H1 (cell line): ENCODE measurements around the gene ANO6.

Experiments
- YY1 ChIP-seq: IDR thresholded peaks from 2 replicates; pipeline ENCODE4 v1.6.1; 2011; ENCODE audit warnings: low read depth, mild to moderate bottlenecking, low read length
- ZNF274 ChIP-seq: IDR thresholded peaks from 2 replicates; pipeline ENCODE4 v1.7.0; 2012; ENCODE audit warnings: low read length, borderline replicate concordance; ENCODE audit errors: extremely low read depth
- TF ChIP-seq, protein P1 (sequence below), 3 experiments: IDR thresholded peaks; 1 replicate in 2 of 3; 2 replicates in 1 of 3; pipeline versions ENCODE4 v1.5.1 to v1.6.1; 2011; ENCODE audit warnings: low read length in 3 of 3, mild to moderate bottlenecking in 3 of 3, inconsistent platforms in 2 of 3, low read depth in 1 of 3, moderate library complexity in 1 of 3; ENCODE audit not compliant: insufficient read depth in 1 of 3; ENCODE audit errors: control extremely low read depth in 1 of 3

DNA sequence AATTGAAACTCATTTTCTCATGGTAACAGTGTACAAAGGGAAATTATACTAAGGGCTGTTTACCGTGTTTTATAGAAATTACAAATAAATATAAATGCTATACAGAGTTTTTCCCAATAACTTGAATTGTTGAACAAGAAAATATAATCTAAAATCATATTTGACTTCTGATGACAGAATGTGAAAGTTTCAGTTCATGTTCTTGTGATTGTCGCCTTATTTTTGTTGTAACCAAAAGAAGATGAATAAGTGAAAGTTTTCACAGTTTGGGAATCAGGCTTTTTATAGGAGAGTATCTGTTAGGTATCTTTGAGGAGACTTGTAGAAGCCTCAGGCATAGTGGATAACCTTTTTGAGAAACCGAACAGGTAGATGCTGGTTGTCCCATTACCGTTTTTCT, 28.1 kb downstream of the ANO6 start:
- TF ChIP-seq, protein P1, sequence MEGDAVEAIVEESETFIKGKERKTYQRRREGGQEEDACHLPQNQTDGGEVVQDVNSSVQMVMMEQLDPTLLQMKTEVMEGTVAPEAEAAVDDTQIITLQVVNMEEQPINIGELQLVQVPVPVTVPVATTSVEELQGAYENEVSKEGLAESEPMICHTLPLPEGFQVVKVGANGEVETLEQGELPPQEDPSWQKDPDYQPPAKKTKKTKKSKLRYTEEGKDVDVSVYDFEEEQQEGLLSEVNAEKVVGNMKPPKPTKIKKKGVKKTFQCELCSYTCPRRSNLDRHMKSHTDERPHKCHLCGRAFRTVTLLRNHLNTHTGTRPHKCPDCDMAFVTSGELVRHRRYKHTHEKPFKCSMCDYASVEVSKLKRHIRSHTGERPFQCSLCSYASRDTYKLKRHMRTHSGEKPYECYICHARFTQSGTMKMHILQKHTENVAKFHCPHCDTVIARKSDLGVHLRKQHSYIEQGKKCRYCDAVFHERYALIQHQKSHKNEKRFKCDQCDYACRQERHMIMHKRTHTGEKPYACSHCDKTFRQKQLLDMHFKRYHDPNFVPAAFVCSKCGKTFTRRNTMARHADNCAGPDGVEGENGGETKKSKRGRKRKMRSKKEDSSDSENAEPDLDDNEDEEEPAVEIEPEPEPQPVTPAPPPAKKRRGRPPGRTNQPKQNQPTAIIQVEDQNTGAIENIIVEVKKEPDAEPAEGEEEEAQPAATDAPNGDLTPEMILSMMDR (IDR thresholded peaks at IDR 0.05; ENCODE audit: control extremely low read depth in 1 of 3, insufficient read depth in 1 of 3, low read depth in 1 of 3, low read length in 3 of 3) = no peak
- TF ChIP-seq ZNF274 = no peak
- no peak for TF ChIP-seq YY1
